HCT116 (cell line): ENCODE data around the gene BBX.

Source experiments
- CBX3 ChIP-seq: IDR thresholded peaks from 2 replicates; pipeline ENCODE4 v1.6.1; 2012; ENCODE audit warnings: low read depth
- ELF1 ChIP-seq: IDR thresholded peaks from 2 replicates; pipeline ENCODE4 v1.6.1; 2012; ENCODE audit warnings: low read depth, borderline replicate concordance
- EZH2 ChIP-seq: fragments of 200-600 bp; sonication (generic); IDR thresholded peaks from 2 replicates; pipeline ENCODE4 v1.6.1; 2017; ENCODE audit warnings: antibody characterized with exemption, mixed run types
- EZH2phosphoT487 ChIP-seq: fragments of 200-600 bp; IDR thresholded peaks from 2 replicates; pipeline ENCODE4 v1.6.1; 2018; ENCODE audit warnings: antibody characterized with exemption, borderline replicate concordance
- POLR2A ChIP-seq: IDR thresholded peaks from 2 replicates; pipeline ENCODE4 v1.7.0; 2011; ENCODE audit warnings: borderline replicate concordance; ENCODE audit not compliant: insufficient read depth, insufficient read length; ENCODE audit errors: extremely low read depth
- POLR2AphosphoS5 ChIP-seq: IDR thresholded peaks from 2 replicates; pipeline ENCODE4 v1.6.1; 2011; ENCODE audit warnings: mild to moderate bottlenecking, low read depth, low read length, moderate library complexity
- SIN3A ChIP-seq: IDR thresholded peaks from 2 replicates; pipeline ENCODE4 v1.6.1; 2012; ENCODE audit warnings: low read depth
- SRF ChIP-seq: IDR thresholded peaks from 2 replicates; pipeline ENCODE4 v1.6.1; 2012; ENCODE audit warnings: low read depth
- TF ChIP-seq, protein P1 (sequence below), 3 experiments: fragments of 200-600 bp in 1 of 3; sonication (generic) in 1 of 3; IDR thresholded peaks in 2 of 3; conservative IDR thresholded peaks in 1 of 3; 2 replicates each; pipeline ENCODE4 v1.5.1; 2012 to 2017; ENCODE audit warnings: low read depth in 2 of 3, low read length in 2 of 3, antibody characterized with exemption in 1 of 3, borderline replicate concordance in 1 of 3, control low read depth in 1 of 3, mild to moderate bottlenecking in 1 of 3, mixed read lengths in 1 of 3, mixed run types in 1 of 3, moderate library complexity in 1 of 3; ENCODE audit not compliant: insufficient read depth in 1 of 3

DNA sequence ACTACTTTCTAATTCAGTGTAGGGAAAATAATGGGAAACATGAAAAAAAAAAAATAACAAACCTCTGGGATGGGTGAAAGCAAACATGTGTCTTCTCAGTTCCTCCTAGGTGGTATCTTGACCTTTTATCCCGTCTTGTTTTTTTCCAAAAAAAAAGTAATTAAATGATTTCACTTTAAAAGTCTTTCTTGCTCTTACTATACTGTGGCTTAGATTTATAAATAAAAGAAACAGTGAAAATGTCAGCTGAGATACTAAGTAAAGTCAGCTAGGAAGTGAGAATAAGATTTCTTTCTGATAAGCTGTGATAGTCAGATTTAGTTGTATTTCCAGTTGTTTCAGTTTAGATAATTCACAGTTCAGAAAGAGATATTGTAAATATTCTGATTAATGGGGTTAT, 37.4 kb downstream of the BBX start:
- TF ChIP-seq, protein P1, sequence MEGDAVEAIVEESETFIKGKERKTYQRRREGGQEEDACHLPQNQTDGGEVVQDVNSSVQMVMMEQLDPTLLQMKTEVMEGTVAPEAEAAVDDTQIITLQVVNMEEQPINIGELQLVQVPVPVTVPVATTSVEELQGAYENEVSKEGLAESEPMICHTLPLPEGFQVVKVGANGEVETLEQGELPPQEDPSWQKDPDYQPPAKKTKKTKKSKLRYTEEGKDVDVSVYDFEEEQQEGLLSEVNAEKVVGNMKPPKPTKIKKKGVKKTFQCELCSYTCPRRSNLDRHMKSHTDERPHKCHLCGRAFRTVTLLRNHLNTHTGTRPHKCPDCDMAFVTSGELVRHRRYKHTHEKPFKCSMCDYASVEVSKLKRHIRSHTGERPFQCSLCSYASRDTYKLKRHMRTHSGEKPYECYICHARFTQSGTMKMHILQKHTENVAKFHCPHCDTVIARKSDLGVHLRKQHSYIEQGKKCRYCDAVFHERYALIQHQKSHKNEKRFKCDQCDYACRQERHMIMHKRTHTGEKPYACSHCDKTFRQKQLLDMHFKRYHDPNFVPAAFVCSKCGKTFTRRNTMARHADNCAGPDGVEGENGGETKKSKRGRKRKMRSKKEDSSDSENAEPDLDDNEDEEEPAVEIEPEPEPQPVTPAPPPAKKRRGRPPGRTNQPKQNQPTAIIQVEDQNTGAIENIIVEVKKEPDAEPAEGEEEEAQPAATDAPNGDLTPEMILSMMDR (IDR thresholded peaks at IDR 0.05 in 2 of 3, conservative IDR thresholded peaks at IDR 0.05 in 1 of 3; ENCODE audit: borderline replicate concordance in 1 of 3, insufficient read depth in 1 of 3, low read depth in 2 of 3, low read length in 2 of 3): no peak
- no peak for TF ChIP-seq SIN3A
- TF ChIP-seq EZH2: no peak
- TF ChIP-seq ELF1: no peak
- no peak for TF ChIP-seq SRF
- TF ChIP-seq POLR2AphosphoS5: no peak
- TF ChIP-seq POLR2A: no peak
- TF ChIP-seq EZH2phosphoT487: no peak
- no peak for TF ChIP-seq CBX3
